GM23338 (cell line): ENCODE results near the gene EMP2. TPM values are rescaled to one million over a fixed set of nuclear protein-coding genes. Genes with fewer than 3 reads are reported as not detected.

Experiments
- ATAC-seq: fragments of 200-7000 bp; cut with Tn5 transposase; 3 replicates; pipeline ENCODE4 v1.9.1; 2020
- DNase-seq: peaks from one replicate; pipeline ENCODE4 v3.0.0-alpha.2; 2015; ENCODE audit warnings: low spot score
- H2AFZ ChIP-seq: fragments of 200-600 bp; sonication (generic); 2 replicates; pipeline ENCODE4 v1.8.0; 2016; ENCODE audit warnings: antibody characterized with exemption, mild to moderate bottlenecking, moderate library complexity
- H3F3A ChIP-seq: fragments of 200-600 bp; sonication (generic); replicated peaks from 2 replicates; pipeline ENCODE4 v1.8.0; 2017; ENCODE audit warnings: antibody characterized with exemption, mixed run types, low read depth
- H3K27ac ChIP-seq: fragments of 200-600 bp; sonication (generic); 2 replicates; pipeline ENCODE4 v1.6.1; 2016; ENCODE audit warnings: low read depth
- H3K27me3 ChIP-seq: fragments of 200-600 bp; sonication (generic); 2 replicates; pipeline ENCODE4 v1.8.0; 2016; ENCODE audit warnings: mild to moderate bottlenecking, mixed run types, moderate library complexity; ENCODE audit not compliant: insufficient read depth
- H3K36me3 ChIP-seq: fragments of 200-600 bp; sonication (generic); 2 replicates; pipeline ENCODE4 v1.8.0; 2016; ENCODE audit warnings: mild to moderate bottlenecking; ENCODE audit not compliant: insufficient read depth
- H3K4me1 ChIP-seq: fragments of 200-600 bp; sonication (generic); 2 replicates; pipeline ENCODE4 v1.8.0; 2016; ENCODE audit warnings: mild to moderate bottlenecking, moderate library complexity; ENCODE audit not compliant: insufficient read depth
- H3K4me2 ChIP-seq: fragments of 200-600 bp; sonication (generic); 2 replicates; pipeline ENCODE4 v1.7.1; 2017; ENCODE audit warnings: mixed run types
- H3K4me3 ChIP-seq: fragments of 200-600 bp; sonication (generic); 2 replicates; pipeline ENCODE4 v1.6.1; 2016; ENCODE audit warnings: mixed run types
- H3K79me2 ChIP-seq: fragments of 200-600 bp; sonication (generic); replicated peaks from 2 replicates; pipeline ENCODE4 v1.8.0; 2017; ENCODE audit warnings: mild to moderate bottlenecking; ENCODE audit not compliant: insufficient read depth
- H3K9me2 ChIP-seq: fragments of 200-600 bp; sonication (generic); 2 replicates; pipeline ENCODE4 v1.8.0; 2017; ENCODE audit not compliant: insufficient read depth
- H4K20me1 ChIP-seq: fragments of 200-600 bp; sonication (generic); replicated peaks from 2 replicates; pipeline ENCODE4 v1.8.0; 2017; ENCODE audit warnings: mild to moderate bottlenecking; ENCODE audit not compliant: insufficient read depth
- H3K27ac Mint-ChIP-seq: 2 replicates; pipeline ENCODE4 v1.8.0; 2020; ENCODE audit warnings: inconsistent platforms, mild to moderate bottlenecking, moderate library complexity, mixed read lengths
- H3K27me3 Mint-ChIP-seq: 3 replicates; pipeline ENCODE4 v1.8.0; 2022; ENCODE audit warnings: low read depth, mild to moderate bottlenecking, moderate library complexity, mixed read lengths, inconsistent platforms; ENCODE audit not compliant: insufficient read depth, poor library complexity
- H3K36me3 Mint-ChIP-seq: 3 replicates; pipeline ENCODE4 v1.8.0; 2021; ENCODE audit warnings: low read depth, mild to moderate bottlenecking, inconsistent platforms, moderate library complexity, mixed read lengths
- H3K4me1 Mint-ChIP-seq: 3 replicates; pipeline ENCODE4 v1.8.0; 2020; ENCODE audit warnings: mild to moderate bottlenecking, inconsistent platforms, mixed read lengths
- H3K4me3 Mint-ChIP-seq: 3 replicates; pipeline ENCODE4 v1.8.0; 2021; ENCODE audit warnings: moderate library complexity, mild to moderate bottlenecking, inconsistent platforms, mixed read lengths
- H3K9me3 Mint-ChIP-seq: 3 replicates; pipeline ENCODE4 v1.8.0; 2020; ENCODE audit warnings: moderate library complexity, mild to moderate bottlenecking, inconsistent platforms, mixed read lengths
- CREB1 ChIP-seq: fragments of 250-450 bp; sonication (Bioruptor Pico); IDR thresholded peaks from 2 replicates; pipeline ENCODE4 v1.5.0; 2020; ENCODE audit warnings: low read depth, mild to moderate bottlenecking, moderate library complexity
- CTCF ChIP-seq, 2 experiments: fragments of 200-600 bp in 1 of 2; sonication (generic) in 1 of 2; conservative IDR thresholded peaks; 2 replicates each; pipeline versions ENCODE4 v1.5.1 to v1.6.1; 2016 to 2017; ENCODE audit warnings: antibody characterized with exemption in 2 of 2, low read depth in 2 of 2, mild to moderate bottlenecking in 2 of 2, moderate library complexity in 1 of 2
- ETS1 ChIP-seq: IDR thresholded peaks from 2 replicates; pipeline ENCODE4 v1.6.1; 2016; ENCODE audit warnings: antibody characterized with exemption
- EZH2phosphoT487 ChIP-seq: fragments of 200-600 bp; sonication (generic); IDR thresholded peaks from one replicate; pipeline ENCODE4 v1.8.1; 2018; ENCODE audit warnings: antibody characterized with exemption; ENCODE audit not compliant: unreplicated experiment
- JUNB ChIP-seq: IDR thresholded peaks from one replicate; pipeline ENCODE4 v1.6.1; 2016; ENCODE audit warnings: antibody characterized with exemption; ENCODE audit not compliant: unreplicated experiment
- NANOG ChIP-seq: IDR thresholded peaks from 2 replicates; pipeline ENCODE4 v1.6.1; 2016; ENCODE audit warnings: antibody characterized with exemption, borderline replicate concordance
- POLR2AphosphoS5 ChIP-seq: IDR thresholded peaks from 2 replicates; pipeline ENCODE4 v1.6.1; 2016; ENCODE audit warnings: antibody characterized with exemption, low read depth
- REST ChIP-seq: IDR thresholded peaks from one replicate; pipeline ENCODE4 v1.6.1; 2018; ENCODE audit warnings: antibody characterized with exemption; ENCODE audit not compliant: unreplicated experiment
- STAT1 ChIP-seq: IDR thresholded peaks from one replicate; pipeline ENCODE4 v1.6.1; 2016; ENCODE audit warnings: antibody characterized with exemption; ENCODE audit not compliant: unreplicated experiment
- ZNF114 ChIP-seq: fragments of 250-450 bp; sonication (Bioruptor Pico); IDR thresholded peaks from 2 replicates; pipeline ENCODE4 v1.5.0; 2020; ENCODE audit warnings: mild to moderate bottlenecking, moderate library complexity
- ZNF331 ChIP-seq: fragments of 250-450 bp; sonication (Bioruptor Pico); IDR thresholded peaks from 2 replicates; pipeline ENCODE4 v1.5.0; 2020; ENCODE audit warnings: low read depth, mild to moderate bottlenecking, moderate library complexity
- ZNF462 ChIP-seq: fragments of 250-450 bp; sonication (Bioruptor Pico); IDR thresholded peaks from 2 replicates; pipeline ENCODE4 v1.5.0; 2020; ENCODE audit warnings: mild to moderate bottlenecking, moderate library complexity
- polyA plus RNA-seq: library from polyadenylated mRNA; unstranded; fragments of >200 nt; fragmentation: Nextera tagmentation; extraction: Ambion mirVana; gene quantifications from 2 replicates; pipeline ENCODE4 v1.2.1, GENCODE V29; 2016
- total RNA-seq: library from RNA; depleted of rRNA; stranded (reverse); fragments of >200 nt; shearing (Covaris generic); gene quantifications from 2 replicates; pipeline ENCODE4 v1.2.3, GENCODE V29; 2014

EMP2 gene
- total and polyA plus RNA-seq, 2 experiments from 2014 or later = 7.3 to 40.1 TPM

GRCh38 chr16:10592611-10593010 is 12.2 kb upstream of the EMP2 start:
- Histone ChIP-seq H3K79me2 (no peaks in the 10 kb centered on the region), H4K20me1 (no peaks in the 10 kb centered on the region), H3F3A (no peaks in the 10 kb centered on the region), H3K36me3 (no peaks in the 10 kb centered on the region), H3K27me3 (no peaks in the 10 kb centered on the region), H2AFZ (no peak overlapping the region), H3K4me1 (no peaks in the 10 kb centered on the region), H3K4me2 (no peak overlapping the region), H3K27ac (no peak overlapping the region), H3K4me3 (no peak overlapping the region), H3K9me2 (no peaks in the 10 kb centered on the region)
- no peaks in the 10 kb centered on the region for H3K36me3 Mint-ChIP-seq
- H3K27me3 Mint-ChIP-seq = peaks cover 14% of the 10 kb centered on the region
- H3K27ac Mint-ChIP-seq = no peak overlapping the region
- no peak for DNase-seq
- no peak for ATAC-seq
- no peaks in the 10 kb centered on the region; the same call in 2 of the 3 replicates for H3K9me3 Mint-ChIP-seq
- no peak overlapping the region for H3K4me3 Mint-ChIP-seq
- H3K4me1 Mint-ChIP-seq = no peaks in the 10 kb centered on the region; the same call in 2 of the 3 replicates
- no peak for TF ChIP-seq ZNF114 (CRISPR knock-in tag)
- TF ChIP-seq NANOG = no peak
- no peak for TF ChIP-seq REST
- no peak for TF ChIP-seq ETS1
- TF ChIP-seq ZNF462 = no peak
- no peak for TF ChIP-seq STAT1
- no peak for TF ChIP-seq ZNF331
- no peak for TF ChIP-seq EZH2phosphoT487
- TF ChIP-seq JUNB = no peak
- TF ChIP-seq CTCF (conservative IDR thresholded peaks at IDR 0.05; ENCODE audit: low read depth in 2 of 2) = no peak
- no peak for TF ChIP-seq CREB1 (CRISPR knock-in tag)
- TF ChIP-seq POLR2AphosphoS5 = no peak
